Fibroblast of lung (primary cell): ENCODE measurements around the gene MPL.

Experiments
- EZH2 ChIP-seq: IDR thresholded peaks from 2 replicates; pipeline ENCODE4 v1.5.1; 2012; ENCODE audit warnings: low read length, control low read depth, mild to moderate bottlenecking; ENCODE audit errors: missing control alignments
- TF ChIP-seq, protein P1 (sequence below), 2 donors: IDR thresholded peaks in 1 of 2; conservative IDR thresholded peaks in 1 of 2; 1 replicate in 1 of 2; 2 replicates in 1 of 2; pipeline ENCODE4 v1.5.1; 2011 to 2012; ENCODE audit warnings: low read length in 2 of 2, control low read depth in 1 of 2, inconsistent platforms in 1 of 2, low read depth in 1 of 2, mild to moderate bottlenecking in 1 of 2

DNA sequence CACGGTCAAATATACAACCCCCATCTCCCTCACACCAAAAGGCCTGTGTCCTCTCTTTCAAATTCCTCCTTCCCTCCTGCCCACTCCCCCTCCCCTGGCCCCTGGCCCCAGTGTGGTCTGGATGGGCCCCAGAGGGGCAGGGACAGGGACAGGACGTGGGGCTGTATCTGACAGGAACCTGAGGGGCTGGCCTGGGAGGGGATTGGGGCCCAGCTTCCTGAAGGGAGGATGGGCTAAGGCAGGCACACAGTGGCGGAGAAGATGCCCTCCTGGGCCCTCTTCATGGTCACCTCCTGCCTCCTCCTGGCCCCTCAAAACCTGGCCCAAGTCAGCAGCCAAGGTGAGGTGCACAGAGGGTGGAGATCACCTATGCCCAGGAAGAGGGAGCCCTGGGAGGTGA lies at the start of gene MPL:
- TF ChIP-seq, protein P1, sequence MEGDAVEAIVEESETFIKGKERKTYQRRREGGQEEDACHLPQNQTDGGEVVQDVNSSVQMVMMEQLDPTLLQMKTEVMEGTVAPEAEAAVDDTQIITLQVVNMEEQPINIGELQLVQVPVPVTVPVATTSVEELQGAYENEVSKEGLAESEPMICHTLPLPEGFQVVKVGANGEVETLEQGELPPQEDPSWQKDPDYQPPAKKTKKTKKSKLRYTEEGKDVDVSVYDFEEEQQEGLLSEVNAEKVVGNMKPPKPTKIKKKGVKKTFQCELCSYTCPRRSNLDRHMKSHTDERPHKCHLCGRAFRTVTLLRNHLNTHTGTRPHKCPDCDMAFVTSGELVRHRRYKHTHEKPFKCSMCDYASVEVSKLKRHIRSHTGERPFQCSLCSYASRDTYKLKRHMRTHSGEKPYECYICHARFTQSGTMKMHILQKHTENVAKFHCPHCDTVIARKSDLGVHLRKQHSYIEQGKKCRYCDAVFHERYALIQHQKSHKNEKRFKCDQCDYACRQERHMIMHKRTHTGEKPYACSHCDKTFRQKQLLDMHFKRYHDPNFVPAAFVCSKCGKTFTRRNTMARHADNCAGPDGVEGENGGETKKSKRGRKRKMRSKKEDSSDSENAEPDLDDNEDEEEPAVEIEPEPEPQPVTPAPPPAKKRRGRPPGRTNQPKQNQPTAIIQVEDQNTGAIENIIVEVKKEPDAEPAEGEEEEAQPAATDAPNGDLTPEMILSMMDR (conservative IDR thresholded peaks at IDR 0.05 in 1 of 2, IDR thresholded peaks at IDR 0.05 in 1 of 2; ENCODE audit: low read depth in 1 of 2, low read length in 2 of 2): no peak
- no peak for TF ChIP-seq EZH2
